Fibroblast of lung (primary cell): ENCODE measurements around the gene RNF32. TPM values are rescaled to one million over a fixed set of nuclear protein-coding genes. Genes with fewer than 3 reads are reported as not detected.
A peak's percentile ranks its signal among the peaks of the same experiment; 100 is the strongest.

Experiments used
- DNase-seq, 2 donors: peaks; one replicate each; pipeline versions ENCODE4 v3.0.0 to v3.0.0-alpha.2; 2010; ENCODE audit warnings: low read depth in 2 of 2
- H2AFZ ChIP-seq: 2 replicates; pipeline ENCODE4 v1.5.1; 2012; ENCODE audit warnings: low read length, control low read depth, inconsistent platforms
- H3K27ac ChIP-seq: 2 replicates; pipeline ENCODE4 v1.5.1; 2011; ENCODE audit warnings: low read length, control low read depth; ENCODE audit not compliant: insufficient read depth
- H3K27me3 ChIP-seq: 2 replicates; pipeline ENCODE4 v1.5.1; 2011; ENCODE audit warnings: mild to moderate bottlenecking, low read length; ENCODE audit not compliant: control insufficient read depth, insufficient read depth
- H3K36me3 ChIP-seq: 2 replicates; pipeline ENCODE4 v1.5.1; 2011; ENCODE audit warnings: low read length; ENCODE audit not compliant: control insufficient read depth, insufficient read depth
- H3K4me1 ChIP-seq: 2 replicates; pipeline ENCODE4 v1.5.1; 2011; ENCODE audit warnings: low read length; ENCODE audit not compliant: control insufficient read depth, insufficient read depth; ENCODE audit errors: extremely low read depth
- H3K4me2 ChIP-seq: 2 replicates; pipeline ENCODE4 v1.5.1; 2011; ENCODE audit warnings: low read length, control low read depth; ENCODE audit not compliant: insufficient read depth; ENCODE audit errors: extremely low read depth
- H3K4me3 ChIP-seq, 4 experiments: fragments of 200-600 bp in 1 of 4; sonication (generic) in 1 of 4; replicated peaks in 1 of 4; 2 replicates each; pipeline ENCODE4 v1.5.1; 2011 to 2016; ENCODE audit warnings: low read length in 4 of 4, low read depth in 3 of 4, mild to moderate bottlenecking in 3 of 4, control low read depth in 2 of 4, inconsistent platforms in 1 of 4, mixed read lengths in 1 of 4; ENCODE audit not compliant: insufficient read depth in 1 of 4; ENCODE audit errors: control extremely low read depth in 1 of 4
- H3K79me2 ChIP-seq: 2 replicates; pipeline ENCODE4 v1.5.1; 2012; ENCODE audit warnings: mild to moderate bottlenecking, low read length, inconsistent platforms; ENCODE audit not compliant: control insufficient read depth, insufficient read depth
- H3K9ac ChIP-seq: 2 replicates; pipeline ENCODE4 v1.5.1; 2011; ENCODE audit warnings: mild to moderate bottlenecking, low read length, control low read depth; ENCODE audit not compliant: insufficient read depth
- H3K9me3 ChIP-seq: 2 replicates; pipeline ENCODE4 v1.5.1; 2012; ENCODE audit warnings: low read depth, low read length; ENCODE audit not compliant: control insufficient read depth, insufficient read depth
- H4K20me1 ChIP-seq: 2 replicates; pipeline ENCODE4 v1.5.1; 2011; ENCODE audit warnings: low read length; ENCODE audit not compliant: control insufficient read depth, insufficient read depth; ENCODE audit errors: extremely low read depth
- CTCF ChIP-seq, 2 donors: IDR thresholded peaks in 1 of 2; conservative IDR thresholded peaks in 1 of 2; 1 replicate in 1 of 2; 2 replicates in 1 of 2; pipeline ENCODE4 v1.5.1; 2011 to 2012; ENCODE audit warnings: low read length in 2 of 2, control low read depth in 1 of 2, inconsistent platforms in 1 of 2, low read depth in 1 of 2, mild to moderate bottlenecking in 1 of 2
- EZH2 ChIP-seq: IDR thresholded peaks from 2 replicates; pipeline ENCODE4 v1.5.1; 2012; ENCODE audit warnings: low read length, control low read depth, mild to moderate bottlenecking; ENCODE audit errors: missing control alignments
- polyA plus RNA-seq, 2 donors: library from polyadenylated mRNA; depleted of rRNA in 1 of 2; stranded (reverse) in 1 of 2; unstranded in 1 of 2; fragments of >200 nt; gene quantifications; 2 replicates each; pipeline ENCODE4 v1.2.1, GENCODE V29; 2011 to 2012; ENCODE audit warnings: missing spikeins in 1 of 2
- total RNA-seq: library from RNA; depleted of rRNA; stranded (reverse); fragments of >200 nt; gene quantifications from 2 replicates; pipeline ENCODE4 v1.2.1, GENCODE V29; 2014

Gene RNF32
- total and polyA plus RNA-seq, 2 donors (not counting 1 experiment from before 2014, with no cell fraction given): 0.91 to 2.8 TPM

- H3K4me1 ChIP-seq: peaks cover 3% of the 10 kb centered on the region
- H3K36me3 ChIP-seq: no peaks in the 10 kb centered on the region
- no peak overlapping the region for H3K27ac ChIP-seq
- no peaks in the 10 kb centered on the region for H4K20me1 ChIP-seq
- H3K4me3 ChIP-seq: no peak overlapping the region
- H3K9me3 ChIP-seq: no peaks in the 10 kb centered on the region
- no peak overlapping the region for H3K9ac ChIP-seq
- no peak for TF ChIP-seq CTCF (conservative IDR thresholded peaks at IDR 0.05 in 1 of 2, IDR thresholded peaks at IDR 0.05 in 1 of 2; ENCODE audit: low read depth in 1 of 2, low read length in 2 of 2)
- no peak for TF ChIP-seq EZH2
- no peak overlapping the region for H3K4me2 ChIP-seq
- DNase-seq: no peak
- H3K27me3 ChIP-seq: no peaks in the 10 kb centered on the region
- no peak overlapping the region for H2AFZ ChIP-seq
- H3K79me2 ChIP-seq: peaks cover 5% of the 10 kb centered on the region
Observed at GRCh38 chr7:156638443-156639077, 2.0 kb upstream of the RNF32 start.

DNA sequence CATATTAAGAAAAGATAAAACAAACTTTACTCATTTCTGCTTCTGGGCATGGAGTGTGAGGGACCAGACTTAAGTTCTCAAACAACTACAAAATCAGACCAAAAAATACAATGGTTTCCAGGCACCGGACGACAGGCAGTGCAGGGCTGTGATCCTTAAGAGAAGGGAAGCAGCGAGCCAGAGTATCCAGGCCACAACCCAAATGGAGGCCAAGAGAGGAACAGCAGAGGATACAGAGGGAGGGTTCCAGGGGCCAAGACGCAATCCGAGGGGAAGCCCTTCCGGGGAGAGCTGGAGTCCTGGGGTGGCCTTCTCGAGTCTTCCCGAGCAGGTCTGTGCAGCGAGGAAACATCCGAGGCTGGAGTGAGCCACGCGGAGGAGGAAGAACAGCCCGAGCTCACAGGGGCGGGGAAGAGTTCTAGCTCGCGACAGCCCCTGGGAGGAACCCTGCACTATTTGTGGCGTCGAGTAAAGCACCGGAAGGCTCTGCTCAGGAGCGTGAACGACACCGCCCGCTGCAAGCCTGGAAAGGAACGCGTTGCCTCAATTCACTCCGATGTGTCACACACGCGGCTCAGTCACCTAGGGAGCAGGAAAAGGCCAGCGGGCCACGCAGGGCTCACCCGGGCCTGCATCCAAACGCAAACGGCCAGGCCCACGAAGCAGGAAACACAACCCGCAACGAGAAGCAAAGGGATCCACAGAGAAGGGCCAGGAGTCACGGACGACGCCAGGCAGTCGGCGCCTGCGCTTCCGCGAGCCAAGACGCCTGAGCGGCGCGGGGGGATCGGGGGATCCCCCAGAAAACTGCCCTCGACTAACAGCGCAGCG, 933 bp upstream of the RNF32 start:
- H3K9me3 ChIP-seq: no peaks in the 10 kb centered on the region
- peak overlapping the region; percentile 52 to 88 (median 78) for H3K4me3 ChIP-seq
- DNase-seq: peak; percentile 8 to 10
- no peaks in the 10 kb centered on the region for H3K36me3 ChIP-seq
- H4K20me1 ChIP-seq: no peaks in the 10 kb centered on the region
- H3K4me1 ChIP-seq: peaks cover 3% of the 10 kb centered on the region
- peak overlapping the region; percentile 78 for H2AFZ ChIP-seq
- H3K27me3 ChIP-seq: no peaks in the 10 kb centered on the region
- H3K79me2 ChIP-seq: peaks cover 5% of the 10 kb centered on the region
- H3K9ac ChIP-seq: peak overlapping the region; percentile 67
- H3K27ac ChIP-seq: peak overlapping the region; percentile 97
- TF ChIP-seq EZH2 (no peak), CTCF (conservative IDR thresholded peaks at IDR 0.05 in 1 of 2, IDR thresholded peaks at IDR 0.05 in 1 of 2; ENCODE audit: low read depth in 1 of 2, low read length in 2 of 2) (no peak)
- H3K4me2 ChIP-seq: peak overlapping the region; percentile 76

GRCh38 chr7:156640949-156641485, 443 bp downstream of the RNF32 start:
- Histone ChIP-seq H3K4me2 (peak overlapping the region; percentile 92), H3K27me3 (no peaks in the 10 kb centered on the region), H3K27ac (peak overlapping the region; percentile 97), H3K4me1 (peaks cover 3% of the 10 kb centered on the region), H3K4me3 (peak overlapping the region; percentile 57 to 88 (median 82)), H2AFZ (peak overlapping the region; percentile 91), H4K20me1 (no peaks in the 10 kb centered on the region), H3K79me2 (peaks cover 5% of the 10 kb centered on the region), H3K9me3 (no peaks in the 10 kb centered on the region), H3K36me3 (no peaks in the 10 kb centered on the region), H3K9ac (peak overlapping the region; percentile 95)
- peak in 1 of 2 donors; percentile 61 for DNase-seq
- TF ChIP-seq CTCF (conservative IDR thresholded peaks at IDR 0.05 in 1 of 2, IDR thresholded peaks at IDR 0.05 in 1 of 2; ENCODE audit: low read depth in 1 of 2, low read length in 2 of 2): no peak
- no peak for TF ChIP-seq EZH2
